GM10248 (cell line): ENCODE results near the gene THAP12.

Source experiments
- CTCF ChIA-PET: fragments of 300-600 bp; sonication (Branson Sonifier 250); formaldehyde crosslinking; extraction: SDS; loops from one replicate; lab custom pipeline; 2021; ENCODE audit warnings: antibody characterized with exemption; lab: Yijun Ruan, JAX
- POLR2A ChIA-PET: fragments of 350-650 bp; sonication (Branson Sonifier 250); formaldehyde crosslinking; extraction: SDS; loops from one replicate; lab custom pipeline; 2020; ENCODE audit warnings: antibody characterized with exemption; lab: Yijun Ruan, JAX
- DNase-seq: peaks from one replicate; pipeline ENCODE4 v3.0.0; 2012; ENCODE audit errors: extremely low spot score
- TF ChIP-seq, protein P1 (sequence below): IDR thresholded peaks from 2 replicates; pipeline ENCODE4 v1.5.1; 2012; ENCODE audit warnings: mild to moderate bottlenecking, low read depth; ENCODE audit errors: extremely low read depth, missing control alignments, control extremely low read depth

THAP12 gene

GRCh38 chr11:76335842-76336241 is 45.1 kb downstream of the THAP12 start:
- DNase-seq, result no peak
- ChIA-PET CTCF (no interaction called here), POLR2A (no interaction called here)
- TF ChIP-seq, protein P1, sequence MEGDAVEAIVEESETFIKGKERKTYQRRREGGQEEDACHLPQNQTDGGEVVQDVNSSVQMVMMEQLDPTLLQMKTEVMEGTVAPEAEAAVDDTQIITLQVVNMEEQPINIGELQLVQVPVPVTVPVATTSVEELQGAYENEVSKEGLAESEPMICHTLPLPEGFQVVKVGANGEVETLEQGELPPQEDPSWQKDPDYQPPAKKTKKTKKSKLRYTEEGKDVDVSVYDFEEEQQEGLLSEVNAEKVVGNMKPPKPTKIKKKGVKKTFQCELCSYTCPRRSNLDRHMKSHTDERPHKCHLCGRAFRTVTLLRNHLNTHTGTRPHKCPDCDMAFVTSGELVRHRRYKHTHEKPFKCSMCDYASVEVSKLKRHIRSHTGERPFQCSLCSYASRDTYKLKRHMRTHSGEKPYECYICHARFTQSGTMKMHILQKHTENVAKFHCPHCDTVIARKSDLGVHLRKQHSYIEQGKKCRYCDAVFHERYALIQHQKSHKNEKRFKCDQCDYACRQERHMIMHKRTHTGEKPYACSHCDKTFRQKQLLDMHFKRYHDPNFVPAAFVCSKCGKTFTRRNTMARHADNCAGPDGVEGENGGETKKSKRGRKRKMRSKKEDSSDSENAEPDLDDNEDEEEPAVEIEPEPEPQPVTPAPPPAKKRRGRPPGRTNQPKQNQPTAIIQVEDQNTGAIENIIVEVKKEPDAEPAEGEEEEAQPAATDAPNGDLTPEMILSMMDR, result no peak

GRCh38 chr11:76334826-76335389 is 46.0 kb downstream of the THAP12 start:
- no peak for DNase-seq

GRCh38 chr11:76330651-76331050 is 50.3 kb downstream of the THAP12 start:
- TF ChIP-seq, protein P1, result no peak
- POLR2A ChIA-PET, result no interaction called here
- DNase-seq, result no peak
- CTCF ChIA-PET, result interaction anchor here (1.3 kb wide), 1 partner anchor 122 kb away, joined by 3 read pairs; no protein-coding TSS in a partner anchor

More at GRCh38 chr11:76334826-76335389, 46.0 kb downstream of the THAP12 start:
- ChIA-PET POLR2A (no interaction called here), CTCF (no interaction called here)
- TF ChIP-seq, protein P1, result no peak

DNA sequence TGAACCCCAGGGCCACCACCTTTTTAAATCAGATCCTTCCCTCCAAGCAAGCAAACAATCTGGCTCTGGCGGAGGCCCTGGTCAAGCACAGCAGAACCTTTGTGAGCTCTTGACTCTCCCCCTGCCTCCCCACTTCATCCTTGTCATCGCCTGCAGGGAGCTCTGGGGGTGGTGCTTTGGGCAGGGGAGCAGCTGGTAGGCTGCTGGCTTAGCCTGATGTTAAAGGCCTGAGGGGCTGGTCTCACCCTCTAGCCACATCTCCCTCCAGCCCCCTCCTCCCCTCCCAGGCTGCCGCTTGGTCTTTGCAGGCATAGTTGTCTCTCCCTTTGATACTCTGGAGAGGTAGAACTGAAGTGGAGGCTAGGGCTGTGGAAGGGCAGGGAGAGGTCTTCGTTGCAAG is 50.9 kb downstream of the THAP12 start:
- DNase-seq, result no peak
- POLR2A ChIA-PET, result no interaction called here
- TF ChIP-seq, protein P1, result no peak
- CTCF ChIA-PET, result interaction anchor here (0.9 to 1.3 kb wide), 2 partner anchors 18 to 121 kb away, joined by 3 read pairs; no protein-coding TSS in a partner anchor

DNA sequence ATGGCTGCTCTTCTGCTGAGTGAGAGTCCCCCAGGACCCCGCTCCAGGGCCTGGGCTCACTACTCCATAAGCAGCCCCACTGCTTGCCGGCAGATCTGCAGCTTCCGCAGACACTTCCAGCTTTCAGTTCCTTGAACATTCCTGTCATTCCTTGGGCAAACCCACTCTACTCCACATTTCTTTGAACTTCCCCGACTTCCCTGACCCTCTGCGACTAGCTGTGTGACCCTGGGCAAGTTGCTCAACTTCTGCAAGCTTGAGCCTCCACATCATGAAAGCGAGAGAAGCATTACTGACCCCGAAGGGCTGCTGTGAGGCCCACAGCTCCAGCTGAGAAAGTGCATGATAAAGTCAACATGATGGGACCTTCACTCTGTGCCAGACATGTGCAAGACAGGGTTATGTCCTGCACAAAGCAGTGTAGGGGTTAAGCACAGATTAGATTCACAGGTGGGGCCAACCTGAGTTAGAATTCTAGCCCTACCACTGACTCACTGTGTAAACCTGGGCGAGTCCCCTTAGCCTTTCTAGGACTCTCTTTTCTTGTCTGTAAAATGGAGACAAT is 51.8 kb downstream of the THAP12 start:
- DNase-seq, result no peak
- ChIA-PET CTCF (interaction anchor here (0.9 to 4.2 kb wide), 2 partner anchors 11 to 17 kb away, joined by 3 to 18 read pairs; no protein-coding TSS in a partner anchor), POLR2A (no interaction called here)
- TF ChIP-seq, protein P1, result no peak

DNA sequence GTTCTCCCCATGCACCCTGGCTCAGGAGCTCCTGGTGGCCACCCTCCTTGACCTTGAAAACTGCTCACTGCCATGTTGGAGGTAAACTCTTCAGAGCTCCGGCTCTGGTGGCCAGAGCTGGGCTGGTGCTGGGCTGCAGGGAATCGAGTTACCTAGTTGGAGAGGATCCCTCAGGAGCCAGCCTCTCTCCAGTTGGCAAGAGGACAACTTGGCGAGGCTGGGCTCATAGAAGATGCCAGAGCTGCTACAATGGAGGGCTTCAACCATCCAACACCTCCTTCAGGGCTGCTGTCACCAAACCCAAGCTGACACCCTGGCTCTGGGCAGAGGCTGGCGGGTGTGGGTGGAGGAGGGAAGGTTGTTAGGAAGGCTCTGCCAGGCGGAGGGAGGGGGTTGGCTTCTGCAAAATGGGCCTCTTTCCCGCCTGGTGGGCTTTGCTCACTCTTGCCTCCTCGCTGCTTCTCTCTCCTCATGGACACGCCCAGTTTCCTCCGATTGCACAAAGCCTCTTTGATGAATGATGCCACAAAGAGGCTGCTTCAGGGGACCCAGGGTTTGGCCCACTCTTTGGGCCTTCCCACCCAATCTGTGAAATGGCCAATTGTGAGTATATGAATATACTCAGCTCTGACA is 53.1 kb downstream of the THAP12 start:
- TF ChIP-seq, protein P1, result no peak
- CTCF ChIA-PET, result interaction anchor here (1.0 to 4.2 kb wide), 3 partner anchors 10 to 120 kb away, joined by 5 to 18 read pairs (median 10); no protein-coding TSS in a partner anchor
- POLR2A ChIA-PET, result no interaction called here
- no peak for DNase-seq
